ENCODE results near the gene ZDHHC14.

The ZDHHC14 gene

DNA sequence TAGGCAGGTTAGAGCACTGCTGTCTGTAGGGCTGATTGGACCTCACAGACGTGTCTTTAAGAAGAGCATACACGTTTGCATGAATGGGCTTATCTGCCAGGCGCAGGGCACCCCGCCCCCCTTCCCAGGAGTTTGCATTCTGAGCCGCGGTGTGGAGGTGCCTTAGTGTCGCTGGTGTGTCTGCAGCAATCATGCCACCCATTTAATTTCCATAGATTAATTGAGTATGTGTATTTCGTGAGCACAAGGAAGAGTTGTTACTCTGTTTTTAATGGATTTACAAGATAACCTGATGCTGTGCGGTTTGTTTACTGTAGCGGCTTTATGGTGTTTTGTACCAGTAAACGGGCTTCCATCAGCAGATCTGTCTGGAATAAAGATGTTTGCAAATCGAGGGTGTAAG, 107.7 kb downstream of the ZDHHC14 start:
- H3K4me1 Mint-ChIP-seq (ENCODE audit: low read depth), result peaks cover 25% of the 10 kb centered on the region

DNA sequence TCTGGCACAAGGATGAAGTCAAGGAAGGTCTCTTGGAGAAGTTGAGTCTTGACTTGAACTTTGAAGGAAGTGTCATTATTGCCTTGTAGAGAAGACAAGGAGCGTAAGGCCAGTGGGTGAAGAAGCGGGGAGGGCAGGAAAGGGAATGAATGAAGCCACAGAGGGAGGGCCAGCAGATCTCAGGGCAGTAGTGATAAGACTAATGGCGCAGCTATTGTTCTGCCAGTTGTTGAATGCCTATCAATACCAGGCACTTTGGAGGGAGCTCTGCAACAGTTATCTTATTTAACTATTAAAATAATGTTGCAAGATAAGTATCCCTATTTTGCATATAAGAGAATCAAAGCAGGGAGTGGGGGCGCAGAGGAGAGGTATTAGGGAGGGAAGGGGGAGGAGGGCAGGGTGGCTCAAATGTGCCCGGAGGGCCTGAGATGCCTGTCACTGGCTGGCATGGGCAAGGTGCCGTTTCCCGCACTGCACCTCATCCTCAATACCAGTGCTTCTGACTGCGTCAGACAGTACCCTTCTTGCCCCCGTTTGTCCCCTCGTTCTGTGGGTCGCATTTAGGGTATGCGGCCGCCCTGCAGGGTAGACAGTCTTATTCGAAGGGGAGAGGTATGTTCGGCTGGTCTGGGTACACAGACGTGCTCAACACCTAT, 109.8 kb downstream of the ZDHHC14 start:
- Mint-ChIP-seq H3K4me3 (no peak overlapping the region), H3K4me1 (ENCODE audit: low read depth) (peaks cover 25% of the 10 kb centered on the region), H3K27ac (no peak overlapping the region), H3K36me3 (ENCODE audit: low read depth) (no peaks in the 10 kb centered on the region), H3K27me3 (peaks cover 11% of the 10 kb centered on the region), H3K9me3 (no peaks in the 10 kb centered on the region)

More for the DNA sequence above, 107.7 kb downstream of the ZDHHC14 start:
- Mint-ChIP-seq H3K27ac (no peak overlapping the region), H3K36me3 (ENCODE audit: low read depth) (no peaks in the 10 kb centered on the region), H3K4me3 (no peak overlapping the region), H3K27me3 (peaks cover 11% of the 10 kb centered on the region), H3K9me3 (no peaks in the 10 kb centered on the region)

DNA sequence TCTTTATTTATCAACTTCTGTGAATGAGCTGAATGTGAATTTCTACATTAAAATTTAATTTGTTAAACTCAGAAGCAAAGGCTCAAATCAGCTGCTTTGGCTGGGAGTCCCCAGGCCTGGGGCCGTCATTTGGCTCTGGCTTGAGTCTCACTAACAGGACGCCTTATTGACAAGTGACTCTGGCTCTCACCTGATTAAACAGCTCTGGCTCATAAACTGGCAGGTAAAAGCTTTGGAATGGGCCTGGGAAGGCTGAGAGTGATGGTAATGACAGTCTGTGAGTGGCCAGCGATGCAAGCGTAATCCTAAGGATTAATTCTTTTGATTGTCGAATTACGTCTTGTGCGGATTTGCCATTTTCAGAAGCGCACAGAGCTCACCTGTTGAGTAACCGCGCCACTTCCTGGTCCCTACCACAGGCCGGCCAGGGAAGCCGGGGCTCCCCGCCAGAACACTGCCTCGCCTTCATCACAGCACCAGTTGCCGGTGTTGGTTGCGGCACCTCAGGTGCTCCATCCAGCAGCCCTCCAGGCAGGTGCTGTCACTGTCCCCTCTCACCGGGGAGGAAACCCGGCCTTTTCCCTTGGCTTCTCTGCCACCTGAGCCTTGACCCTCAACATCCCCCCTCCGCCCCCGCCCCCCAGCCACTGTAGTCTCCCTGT, 110.7 kb downstream of the ZDHHC14 start:
- no peak overlapping the region for H3K27ac Mint-ChIP-seq
- peaks cover 4% of the 10 kb centered on the region for H3K9me3 Mint-ChIP-seq
- peaks cover 11% of the 10 kb centered on the region for H3K27me3 Mint-ChIP-seq
- H3K4me3 Mint-ChIP-seq, result no peak overlapping the region
- peaks cover 17% of the 10 kb centered on the region for H3K4me1 Mint-ChIP-seq (ENCODE audit: low read depth)
- H3K36me3 Mint-ChIP-seq (ENCODE audit: low read depth), result no peaks in the 10 kb centered on the region

DNA sequence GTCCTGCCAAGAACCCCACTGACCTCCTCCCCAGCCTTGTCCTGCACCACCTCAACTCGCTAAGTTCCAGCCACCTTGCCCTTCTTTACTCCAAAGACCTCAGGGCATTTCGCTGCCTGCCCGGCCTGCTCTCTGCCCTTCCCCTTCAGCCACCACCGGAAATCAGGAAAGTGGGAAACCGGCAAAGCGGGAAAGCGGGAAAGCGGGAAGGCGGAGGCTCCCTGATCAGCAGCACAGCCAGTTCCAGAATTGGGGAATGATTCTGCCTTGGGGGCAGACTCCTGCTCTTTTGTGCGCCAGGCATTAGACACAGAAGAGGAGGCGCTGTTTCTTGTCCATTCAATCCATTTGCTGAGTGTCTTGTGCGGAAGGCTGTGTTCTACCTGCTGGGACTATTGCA, 111.3 kb downstream of the ZDHHC14 start:
- Mint-ChIP-seq H3K27ac (no peak overlapping the region), H3K27me3 (peaks cover 11% of the 10 kb centered on the region), H3K9me3 (peaks cover 4% of the 10 kb centered on the region), H3K4me3 (no peak overlapping the region), H3K4me1 (ENCODE audit: low read depth) (peaks cover 14% of the 10 kb centered on the region), H3K36me3 (ENCODE audit: low read depth) (no peaks in the 10 kb centered on the region)

DNA sequence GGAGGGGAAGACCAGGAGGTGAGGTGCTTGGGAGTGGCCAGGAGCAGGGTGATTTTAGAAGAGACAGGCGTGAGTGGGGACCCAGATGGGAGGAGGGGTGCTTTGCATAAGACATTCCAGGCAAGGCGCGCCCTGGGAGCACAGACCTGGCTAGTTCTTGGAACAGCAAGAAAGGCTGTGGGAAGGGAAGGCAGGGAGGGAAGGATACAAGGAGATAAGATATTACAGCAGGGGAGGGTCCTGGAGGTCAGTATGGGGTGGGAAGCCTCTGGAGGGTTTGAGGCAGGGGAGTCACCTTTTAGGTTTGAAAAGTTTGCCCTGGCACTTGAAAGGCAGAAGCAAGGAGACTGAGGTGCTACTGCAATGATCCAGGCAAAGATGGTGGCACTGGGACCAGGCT, 111.8 kb downstream of the ZDHHC14 start:
- Mint-ChIP-seq H3K27ac (no peak overlapping the region), H3K9me3 (peaks cover 4% of the 10 kb centered on the region), H3K36me3 (ENCODE audit: low read depth) (no peaks in the 10 kb centered on the region), H3K4me1 (ENCODE audit: low read depth) (peaks cover 15% of the 10 kb centered on the region), H3K27me3 (peaks cover 11% of the 10 kb centered on the region), H3K4me3 (no peak overlapping the region)

DNA sequence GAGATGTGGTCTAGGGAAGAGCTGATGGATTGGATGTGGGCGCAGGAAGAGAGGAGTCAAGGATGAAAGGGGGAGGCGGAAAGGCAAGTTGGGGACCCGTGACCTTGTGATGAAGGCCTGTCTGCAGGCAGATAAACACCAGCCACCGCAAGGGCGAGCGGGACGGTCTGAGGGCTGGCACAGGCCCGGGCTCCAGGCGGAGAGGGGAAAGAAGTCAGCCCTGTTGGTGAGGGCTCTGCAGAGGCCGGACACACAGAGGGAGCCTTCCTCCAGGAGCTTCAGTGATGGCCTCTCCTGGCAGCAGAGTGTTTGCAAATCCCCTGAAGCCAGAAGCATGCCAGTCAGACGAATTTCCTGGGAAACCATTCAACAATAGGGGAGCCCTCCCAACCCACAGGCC, 112.2 kb downstream of the ZDHHC14 start:
- H3K4me1 Mint-ChIP-seq (ENCODE audit: low read depth), result peaks cover 18% of the 10 kb centered on the region
- no peak overlapping the region for H3K27ac Mint-ChIP-seq
- no peak overlapping the region for H3K4me3 Mint-ChIP-seq

DNA sequence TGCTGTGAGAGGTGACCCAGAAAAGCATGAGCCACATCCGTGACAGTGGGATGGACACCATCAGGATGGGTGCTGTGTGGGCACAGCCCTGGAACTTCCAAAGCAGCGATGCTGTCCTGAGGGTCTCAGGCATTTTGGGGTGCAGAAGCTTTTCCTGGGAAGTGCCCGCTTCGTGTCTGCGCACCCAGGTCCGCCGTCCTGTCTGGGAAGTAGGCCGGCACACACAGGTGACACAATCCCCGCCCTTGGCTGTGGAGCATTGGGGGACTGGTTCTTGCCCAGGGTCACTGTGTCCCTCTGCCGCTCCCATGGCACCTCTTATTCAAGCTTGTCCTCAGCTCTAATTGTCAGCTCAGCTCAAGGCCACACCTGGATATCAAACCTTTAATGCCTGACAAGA, 112.6 kb downstream of the ZDHHC14 start:
- H3K36me3 Mint-ChIP-seq (ENCODE audit: low read depth), result no peaks in the 10 kb centered on the region
- H3K4me3 Mint-ChIP-seq, result no peak overlapping the region
- H3K27ac Mint-ChIP-seq, result no peak overlapping the region
- peaks cover 11% of the 10 kb centered on the region for H3K27me3 Mint-ChIP-seq
- peaks cover 22% of the 10 kb centered on the region for H3K4me1 Mint-ChIP-seq (ENCODE audit: low read depth)
- H3K9me3 Mint-ChIP-seq, result peaks cover 4% of the 10 kb centered on the region

More for the DNA sequence above, 112.2 kb downstream of the ZDHHC14 start:
- peaks cover 4% of the 10 kb centered on the region for H3K9me3 Mint-ChIP-seq
- H3K36me3 Mint-ChIP-seq (ENCODE audit: low read depth), result no peaks in the 10 kb centered on the region
- peaks cover 11% of the 10 kb centered on the region for H3K27me3 Mint-ChIP-seq

DNA sequence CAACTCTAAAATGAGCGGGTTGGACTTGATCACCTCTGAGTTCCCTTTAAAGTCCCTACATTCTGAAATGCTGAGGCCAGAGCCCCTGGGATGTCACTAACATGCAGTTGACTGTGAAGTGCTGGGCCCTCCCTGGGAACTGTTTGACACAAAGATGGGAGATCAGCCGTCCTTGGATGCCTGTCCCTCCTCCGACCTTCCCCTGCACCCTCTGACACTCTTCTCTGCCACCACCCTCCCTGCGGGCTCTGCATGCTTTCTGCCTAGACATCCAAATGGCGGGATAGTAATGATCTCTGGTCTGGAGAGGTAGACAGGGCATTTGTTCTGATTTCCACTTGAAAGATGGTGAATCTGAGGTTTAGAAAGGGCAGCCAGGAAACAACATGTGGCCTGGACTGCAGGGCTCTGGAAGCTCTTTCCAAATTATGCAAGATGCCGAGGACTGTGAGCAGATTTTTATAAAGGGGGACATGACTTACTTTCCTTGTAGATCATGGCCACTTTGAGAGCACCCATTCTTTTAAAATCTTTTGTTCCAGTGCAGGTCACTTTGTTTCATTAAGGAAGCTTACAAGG, 113.2 kb downstream of the ZDHHC14 start:
- peaks cover 28% of the 10 kb centered on the region for H3K4me1 Mint-ChIP-seq (ENCODE audit: low read depth)
- H3K4me3 Mint-ChIP-seq, result no peak overlapping the region
- no peak overlapping the region for H3K27ac Mint-ChIP-seq
- no peaks in the 10 kb centered on the region for H3K36me3 Mint-ChIP-seq (ENCODE audit: low read depth)
- peaks cover 4% of the 10 kb centered on the region for H3K9me3 Mint-ChIP-seq
- H3K27me3 Mint-ChIP-seq, result peaks cover 11% of the 10 kb centered on the region

DNA sequence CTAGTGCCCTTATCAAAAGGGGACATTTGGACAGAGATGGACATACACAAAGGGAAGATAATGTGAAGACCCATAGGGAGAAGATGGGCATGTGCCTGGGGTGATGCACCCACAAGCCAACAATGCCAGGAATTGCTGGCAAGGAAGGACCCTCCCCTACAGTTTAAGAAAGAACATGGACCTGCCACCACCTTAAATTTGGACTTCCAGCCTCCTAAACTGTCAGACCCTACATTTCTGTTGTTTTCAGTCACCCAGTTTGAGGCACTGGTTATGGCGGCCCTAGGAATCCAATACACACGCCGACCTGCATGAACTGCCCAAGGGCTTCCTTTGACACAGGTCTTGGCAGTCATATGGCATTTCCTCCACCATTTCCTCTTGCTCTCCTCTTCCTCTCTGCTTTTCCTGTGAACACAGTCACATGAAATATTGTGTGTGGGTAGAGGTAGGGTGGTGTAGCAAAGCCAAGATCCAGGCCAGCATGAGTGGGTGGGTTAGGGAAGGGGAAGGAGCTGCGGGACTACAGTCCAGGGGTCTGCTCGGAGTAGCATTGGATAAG, 115.6 kb downstream of the ZDHHC14 start:
- no peak overlapping the region for H3K27ac Mint-ChIP-seq
- H3K4me3 Mint-ChIP-seq, result no peak overlapping the region

DNA sequence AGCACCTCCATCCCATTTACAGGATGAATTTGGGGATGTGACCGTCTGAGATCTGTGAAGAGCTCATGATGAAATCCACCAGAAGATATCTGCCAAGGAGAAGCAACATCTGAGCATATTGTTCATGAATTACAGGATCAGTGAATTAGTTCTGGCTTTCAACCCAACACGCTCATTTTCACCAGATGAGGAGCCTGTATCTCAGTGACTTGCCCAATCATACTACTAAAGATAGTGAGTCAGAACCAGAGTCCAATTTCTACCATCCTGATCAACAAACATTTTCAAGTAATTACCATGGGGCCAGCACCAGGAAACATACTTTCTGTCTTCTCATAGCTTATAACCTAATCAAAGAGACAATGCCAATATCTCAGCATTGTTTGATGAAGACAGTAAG, 116.6 kb downstream of the ZDHHC14 start:
- Mint-ChIP-seq H3K27ac (no peak overlapping the region), H3K27me3 (no peaks in the 10 kb centered on the region), H3K4me1 (ENCODE audit: low read depth) (peaks cover 42% of the 10 kb centered on the region), H3K4me3 (no peak overlapping the region), H3K9me3 (peaks cover 4% of the 10 kb centered on the region), H3K36me3 (ENCODE audit: low read depth) (no peaks in the 10 kb centered on the region)

More for the DNA sequence above, 115.6 kb downstream of the ZDHHC14 start:
- Mint-ChIP-seq H3K4me1 (ENCODE audit: low read depth) (peaks cover 40% of the 10 kb centered on the region), H3K27me3 (no peaks in the 10 kb centered on the region), H3K36me3 (ENCODE audit: low read depth) (no peaks in the 10 kb centered on the region), H3K9me3 (peaks cover 4% of the 10 kb centered on the region)

DNA sequence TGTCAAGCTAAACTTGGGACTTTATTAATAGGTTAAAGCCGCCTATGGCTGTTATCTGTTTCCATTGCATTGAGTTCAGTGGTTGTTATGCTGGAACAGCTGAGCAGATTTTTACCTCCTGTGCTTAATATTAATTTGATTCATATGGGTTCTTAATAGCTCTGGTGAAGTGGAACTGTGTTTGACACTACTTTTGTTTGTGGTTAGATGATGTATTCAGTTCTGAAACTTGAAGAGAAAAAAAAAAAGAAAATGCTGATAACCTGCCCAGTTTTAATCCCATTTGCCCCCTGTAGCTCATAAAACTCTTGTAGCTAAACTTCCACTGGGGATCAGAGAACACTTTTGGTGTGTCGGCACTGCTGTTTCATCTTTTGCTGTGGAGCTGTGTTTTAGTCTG, 117.8 kb downstream of the ZDHHC14 start:
- peaks cover 7% of the 10 kb centered on the region for H3K9me3 Mint-ChIP-seq

DNA sequence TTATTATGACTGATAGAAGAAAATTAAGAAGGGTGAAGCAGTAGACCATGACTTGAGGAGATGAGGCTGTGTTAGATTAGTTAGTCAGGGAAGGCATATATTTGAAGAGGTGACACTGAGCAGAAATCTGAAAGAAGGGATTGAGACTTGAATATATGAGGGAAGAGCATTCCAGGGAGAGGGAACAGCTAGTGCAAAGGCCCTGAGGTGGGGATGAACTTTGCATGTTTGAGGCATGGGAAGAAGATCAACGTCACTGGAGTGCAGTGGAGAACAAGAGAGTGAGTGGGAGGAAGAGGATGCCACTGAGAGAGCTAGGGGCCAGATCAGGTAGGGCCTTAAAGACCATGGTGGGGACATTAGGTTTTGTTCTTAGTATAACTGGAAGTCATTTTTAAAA, 119.0 kb downstream of the ZDHHC14 start:
- Mint-ChIP-seq H3K27ac (peak overlapping the region; percentile 45), H3K4me3 (no peak overlapping the region), H3K36me3 (ENCODE audit: low read depth) (peaks cover 8% of the 10 kb centered on the region), H3K27me3 (no peaks in the 10 kb centered on the region), H3K9me3 (peaks cover 10% of the 10 kb centered on the region), H3K4me1 (ENCODE audit: low read depth) (peaks cover 42% of the 10 kb centered on the region)

More for the DNA sequence above, 117.8 kb downstream of the ZDHHC14 start:
- Mint-ChIP-seq H3K4me3 (no peak overlapping the region), H3K27me3 (no peaks in the 10 kb centered on the region), H3K36me3 (ENCODE audit: low read depth) (peaks cover 4% of the 10 kb centered on the region), H3K4me1 (ENCODE audit: low read depth) (peaks cover 42% of the 10 kb centered on the region), H3K27ac (no peak overlapping the region)

DNA sequence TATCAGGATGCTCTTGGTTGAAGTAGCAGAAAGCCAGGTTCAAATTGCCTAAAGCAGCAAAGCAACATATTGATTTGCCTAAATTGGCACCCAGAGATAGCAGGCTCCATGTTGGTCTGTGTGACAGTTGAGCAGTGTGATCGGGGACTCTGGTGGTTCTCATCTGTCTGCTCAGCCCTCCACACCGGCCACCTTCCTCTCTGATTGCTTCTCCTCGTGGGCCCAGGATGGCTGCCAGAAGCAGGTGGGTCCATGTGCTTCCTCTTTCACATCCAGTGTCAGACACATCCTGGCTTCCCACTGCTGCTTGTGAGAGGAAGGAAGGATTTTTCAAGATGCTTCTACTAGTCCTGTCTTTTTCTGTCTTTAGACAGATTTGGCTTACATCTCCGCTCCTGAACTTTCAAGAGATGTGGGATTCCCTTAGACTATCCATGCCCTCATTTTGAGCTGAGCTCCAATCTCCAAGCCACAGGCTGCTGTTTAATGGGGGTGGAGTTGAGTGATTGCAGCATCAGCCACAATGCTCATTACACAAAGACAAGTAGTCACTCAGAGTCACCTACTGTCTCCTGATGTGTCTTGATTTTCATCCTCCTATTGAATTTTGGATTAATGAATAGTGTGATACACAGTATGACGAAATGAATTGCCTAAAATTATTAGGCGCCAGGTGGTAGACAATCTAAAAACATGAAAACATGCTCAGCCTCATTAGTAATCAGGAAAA, 122.2 kb downstream of the ZDHHC14 start:
- Mint-ChIP-seq H3K27me3 (no peaks in the 10 kb centered on the region), H3K9me3 (peaks cover 30% of the 10 kb centered on the region), H3K36me3 (ENCODE audit: low read depth) (peaks cover 28% of the 10 kb centered on the region), H3K4me3 (no peak overlapping the region), H3K4me1 (ENCODE audit: low read depth) (peaks cover 32% of the 10 kb centered on the region), H3K27ac (no peak overlapping the region)

DNA sequence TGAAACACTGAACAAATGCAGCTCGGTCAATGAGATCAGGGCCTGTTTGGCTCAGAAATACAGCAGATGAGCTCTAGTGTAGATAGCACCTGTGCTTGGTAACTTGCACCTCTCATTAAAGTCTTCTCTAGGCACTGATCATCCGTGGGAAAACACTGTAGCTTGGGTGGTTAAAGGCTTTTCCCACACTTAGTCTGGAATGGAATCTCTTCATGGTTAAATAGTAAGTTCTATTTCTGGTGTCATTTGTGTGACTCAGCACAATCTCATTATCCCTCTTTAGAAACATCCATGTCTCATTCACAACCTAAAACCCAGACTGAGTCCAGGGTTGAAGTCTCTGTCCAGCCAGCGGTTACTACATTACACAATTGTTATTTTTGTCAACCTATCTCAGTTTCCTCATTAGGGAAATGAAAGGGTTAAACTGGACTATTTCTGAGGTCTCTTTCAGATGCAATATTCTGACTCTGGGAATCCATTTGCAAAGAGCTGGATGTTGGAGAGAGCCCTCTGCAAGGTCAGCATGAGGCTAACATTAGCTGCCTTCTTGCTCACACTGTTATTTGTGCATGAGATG, 125.0 kb downstream of the ZDHHC14 start:
- no peak overlapping the region for H3K27ac Mint-ChIP-seq
- H3K27me3 Mint-ChIP-seq, result no peaks in the 10 kb centered on the region
- H3K36me3 Mint-ChIP-seq (ENCODE audit: low read depth), result peaks cover 28% of the 10 kb centered on the region
- peaks cover 30% of the 10 kb centered on the region for H3K9me3 Mint-ChIP-seq
- H3K4me1 Mint-ChIP-seq (ENCODE audit: low read depth), result peaks cover 18% of the 10 kb centered on the region
- no peak overlapping the region for H3K4me3 Mint-ChIP-seq

All from stimulated activated naive CD8-positive, alpha-beta T cell treated with anti-CD3 and anti-CD28 coated beads, Interleukin-15, Interleukin-2, amounts not matched to agents 100 ng/mL and 50 ng/mL, for 24 hours (primary cell).